GM21528 (cell line): ENCODE measurements around the gene COX7A2.

Experiments used
- ATAC-seq: cut with Tn5 transposase; IDR thresholded peaks from one replicate; pipeline ENCODE4 v1.9.1; 2021; ENCODE audit warnings: mild to moderate bottlenecking, moderate library complexity; ENCODE audit not compliant: unreplicated experiment, low FRiP score

Gene COX7A2

GRCh38 chr6:75201901-75202672 lies 41.5 kb downstream of the COX7A2 start:
- ATAC-seq: no peak

DNA sequence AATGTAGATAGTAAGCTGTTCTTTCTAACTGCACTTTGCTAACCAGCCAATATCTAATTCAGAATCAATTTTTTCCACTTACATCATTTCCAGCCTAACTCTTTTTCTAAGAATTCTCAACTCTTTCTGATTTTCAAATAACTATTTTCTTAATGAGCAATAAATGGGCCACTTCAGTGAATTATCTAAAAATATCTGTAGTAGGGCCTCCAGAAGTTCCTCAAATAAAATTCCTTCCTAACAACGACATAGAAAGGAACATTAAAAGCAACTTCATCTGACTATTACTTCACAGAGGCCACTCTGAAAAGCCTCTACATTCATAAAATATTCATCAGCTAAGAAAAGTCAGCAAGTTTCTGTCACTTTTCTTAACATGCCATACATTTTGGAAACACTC lies 42.6 kb downstream of the COX7A2 start:
- ATAC-seq: no peak

DNA sequence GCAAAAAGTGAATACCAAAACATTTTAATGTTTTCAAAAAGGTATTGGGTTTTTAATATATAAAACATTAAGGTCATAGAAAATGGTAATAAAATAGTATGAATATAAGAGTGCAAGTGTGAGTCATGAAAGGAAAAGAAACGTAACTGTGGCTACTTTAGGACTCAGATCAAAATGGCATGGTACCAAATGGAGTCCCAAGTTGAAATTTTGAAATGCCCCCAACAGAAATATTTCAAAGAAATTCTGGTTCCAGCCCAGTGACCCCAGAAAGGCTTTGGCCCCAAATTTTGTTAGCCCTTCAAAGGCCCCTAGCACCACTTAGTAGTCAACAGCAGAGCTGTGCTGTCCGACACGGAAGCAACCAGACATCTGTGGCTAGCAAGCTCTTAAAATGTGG lies 43.7 kb downstream of the COX7A2 start:
- no peak for ATAC-seq

- no peak for ATAC-seq
Observed at GRCh38 chr6:75196081-75196687, 47.4 kb downstream of the COX7A2 start.

DNA sequence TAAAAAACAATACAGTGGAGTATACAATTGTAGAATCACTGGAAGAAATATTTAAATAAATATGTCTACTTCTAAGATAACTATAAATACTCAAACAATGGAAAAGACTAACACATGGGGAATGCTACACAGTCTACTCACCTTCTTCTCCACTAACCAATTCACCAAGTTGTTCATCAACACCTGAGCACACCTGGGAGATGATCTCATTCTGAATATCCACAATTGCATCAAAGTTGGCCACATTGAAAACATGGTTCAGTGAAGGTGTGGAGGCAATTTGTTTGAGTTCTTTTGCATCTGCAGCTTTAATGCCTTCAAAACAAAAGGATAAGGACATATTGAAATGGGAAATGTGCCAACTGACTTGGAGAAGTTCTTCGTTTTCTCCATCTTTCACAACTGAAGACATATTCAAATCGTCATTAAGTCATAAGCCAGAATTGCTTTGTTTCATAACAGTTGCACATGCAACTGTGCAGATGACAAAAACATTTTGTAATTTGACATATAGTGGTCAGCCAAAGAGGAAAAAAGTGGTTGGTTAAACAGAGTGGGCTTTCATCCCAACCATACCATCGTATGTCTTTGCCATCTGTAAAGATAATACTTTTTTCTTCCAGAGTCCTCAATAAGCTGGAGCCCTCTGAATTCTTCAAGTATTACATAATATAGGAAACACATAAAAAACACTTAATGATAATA lies 55.2 kb downstream of the COX7A2 start:
- ATAC-seq: no peak
